Naive thymus-derived CD8-positive, alpha-beta T cell (primary cell): ENCODE results near the gene ALDH2. TPM values are rescaled to one million over a fixed set of nuclear protein-coding genes. Genes with fewer than 3 reads are reported as not detected.
"Not testable (repeated sequence)": the region's sequence is repeated elsewhere in the genome, so short reads cannot be mapped to it uniquely, and the experiment has no call there.

ENCODE experiments used
- ATAC-seq, 2 donors: fragments of 150-1000 bp; cut with Tn5 transposase in 1 of 2; sonication (Bioruptor Pico), chemical (Tn5 transposase) in 1 of 2; 1 replicate in 1 of 2; 2 replicates in 1 of 2; pipeline ENCODE4 v1.10.0; 2021; ENCODE audit warnings: mild to moderate bottlenecking in 2 of 2, moderate library complexity in 2 of 2
- POLR2A ChIA-PET: fragments of 350-600 bp; sonication (Branson Sonifier 250); formaldehyde crosslinking; loops from one replicate; lab custom pipeline; 2021; ENCODE audit warnings: antibody characterized with exemption; lab: Charles Lee
- DNase-seq, 10 donors: peaks; one replicate each; pipeline versions ENCODE4 v3.0.0 to v3.0.0-alpha.2; 2020 to 2022
- H3K27ac Mint-ChIP-seq, 10 donors: one replicate each; pipeline ENCODE4 v1.8.0; 2020 to 2022; ENCODE audit warnings: mild to moderate bottlenecking in 10 of 10, mixed read lengths in 10 of 10, moderate library complexity in 4 of 10, inconsistent platforms in 1 of 10
- H3K27me3 Mint-ChIP-seq, 5 donors: one replicate each; pipeline ENCODE4 v1.8.0; 2021 to 2022; ENCODE audit warnings: mixed read lengths in 5 of 5
- H3K36me3 Mint-ChIP-seq, 3 donors: one replicate each; pipeline ENCODE4 v1.8.0; 2020 to 2022; ENCODE audit warnings: mixed read lengths in 3 of 3, mild to moderate bottlenecking in 2 of 3, inconsistent platforms in 1 of 3
- H3K4me1 Mint-ChIP-seq, 4 donors: one replicate each; pipeline ENCODE4 v1.8.0; 2021 to 2022; ENCODE audit warnings: mixed read lengths in 4 of 4
- H3K4me3 Mint-ChIP-seq, 10 donors: one replicate each; pipeline ENCODE4 v1.8.0; 2020 to 2022; ENCODE audit warnings: mild to moderate bottlenecking in 10 of 10, mixed read lengths in 10 of 10, moderate library complexity in 6 of 10, inconsistent platforms in 1 of 10
- H3K9me3 Mint-ChIP-seq, 9 donors: one replicate each; pipeline ENCODE4 v1.8.0; 2020 to 2022; ENCODE audit warnings: mixed read lengths in 9 of 9, mild to moderate bottlenecking in 3 of 9, inconsistent platforms in 1 of 9, moderate library complexity in 1 of 9
- polyA plus RNA-seq, 3 donors: library from polyadenylated mRNA; unstranded; fragments of 300-500 nt; fragmentation: Illumina TruSeq; gene quantifications; one replicate each; pipeline ENCODE4 v1.2.3, GENCODE V29; 2021
- total RNA-seq, 8 experiments: library from RNA in 2 of 8; stranded (reverse) in 2 of 8; gene quantifications; one replicate each; pipeline ENCODE4 v1.2.3 and lab custom pipeline; 2021 to 2026

ALDH2 gene
- total and polyA plus RNA-seq, 5 experiments from 2014 or later = 0.73 to 3.9 (median 1.3) TPM

GRCh38 chr12:111803038-111803626, 36.4 kb downstream of the ALDH2 start:
- no peaks in the 10 kb centered on the region for H3K9me3 Mint-ChIP-seq
- no peak overlapping the region for H3K4me3 Mint-ChIP-seq
- DNase-seq (no peak), ATAC-seq (no peak)
- H3K4me1 Mint-ChIP-seq = peaks cover 0 to 2% (median 0%) of the 10 kb centered on the region in 4 donors
- POLR2A ChIA-PET = no interaction called here
- no peaks in the 10 kb centered on the region for H3K27me3 Mint-ChIP-seq
- no peak overlapping the region for H3K27ac Mint-ChIP-seq
- peaks cover 0 to 5% (median 0%) of the 10 kb centered on the region in 3 donors for H3K36me3 Mint-ChIP-seq

DNA sequence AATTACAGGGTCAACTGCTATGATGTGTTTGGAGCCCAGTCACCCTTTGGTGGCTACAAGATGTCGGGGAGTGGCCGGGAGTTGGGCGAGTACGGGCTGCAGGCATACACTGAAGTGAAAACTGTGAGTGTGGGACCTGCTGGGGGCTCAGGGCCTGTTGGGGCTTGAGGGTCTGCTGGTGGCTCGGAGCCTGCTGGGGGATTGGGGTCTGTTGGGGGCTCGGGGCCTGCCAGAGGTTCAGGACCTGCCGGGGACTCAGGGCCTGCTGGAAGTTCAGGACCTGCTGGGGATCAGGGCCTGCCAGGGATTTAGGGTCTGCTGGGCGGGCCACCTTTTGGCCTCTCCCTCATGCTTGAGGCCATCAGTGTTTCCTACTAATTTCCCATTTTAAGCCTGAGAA, 37.1 kb downstream of the ALDH2 start:
- POLR2A ChIA-PET = no interaction called here
- Mint-ChIP-seq H3K4me3 (no peak overlapping the region), H3K27ac (no peak overlapping the region), H3K4me1 (peaks cover 0 to 2% (median 0%) of the 10 kb centered on the region in 4 donors), H3K9me3 (no peaks in the 10 kb centered on the region), H3K36me3 (peaks cover 0 to 5% (median 0%) of the 10 kb centered on the region in 3 donors), H3K27me3 (no peaks in the 10 kb centered on the region)
- DNase-seq = peak in 1 of 10 donors; percentile 42
- no peak for ATAC-seq

DNA sequence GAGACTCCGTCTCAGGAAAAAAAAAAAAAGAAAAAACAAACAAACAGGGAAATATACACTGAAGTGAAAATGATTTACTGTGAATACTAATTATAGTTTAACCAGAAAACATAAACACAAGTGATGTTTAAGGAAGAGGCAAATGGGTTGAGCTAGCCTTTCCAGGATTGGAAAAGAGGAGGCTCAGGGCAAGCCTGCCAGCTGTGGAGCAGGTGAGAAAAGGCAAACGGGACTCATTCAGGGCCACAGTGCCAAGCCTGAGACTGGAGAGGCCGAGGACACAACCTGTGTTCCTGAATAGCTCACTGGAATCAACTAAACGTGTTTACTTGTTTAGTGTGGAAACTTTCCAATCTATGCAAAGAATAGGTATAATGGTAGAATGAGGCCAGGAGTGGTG, 39.6 kb downstream of the ALDH2 start:
- Mint-ChIP-seq H3K27ac (no peak overlapping the region), H3K4me1 (peaks cover 0 to 2% (median 0%) of the 10 kb centered on the region in 4 donors), H3K4me3 (no peak overlapping the region), H3K36me3 (no peaks in the 10 kb centered on the region), H3K9me3 (no peaks in the 10 kb centered on the region), H3K27me3 (no peaks in the 10 kb centered on the region)
- ATAC-seq = no peak
- DNase-seq = no peak
- POLR2A ChIA-PET = no interaction called here

GRCh38 chr12:111807232-111807631, 40.5 kb downstream of the ALDH2 start:
- Mint-ChIP-seq H3K4me1 (peaks cover 0 to 2% (median 0%) of the 10 kb centered on the region in 4 donors), H3K4me3 (no peak overlapping the region), H3K36me3 (no peaks in the 10 kb centered on the region), H3K27me3 (no peaks in the 10 kb centered on the region), H3K9me3 (no peaks in the 10 kb centered on the region), H3K27ac (no peak overlapping the region)
- ATAC-seq = no peak
- POLR2A ChIA-PET = no interaction called here
- no peak for DNase-seq

- ATAC-seq (peak; percentile 94 to 99), DNase-seq (peak; percentile 32 to 78 (median 56))
- POLR2A ChIA-PET = interaction anchor here (1.6 kb wide), 1 partner anchor 28 kb away, joined by 10 read pairs; the partner anchor contains the start of gene MAPKAPK5
- Mint-ChIP-seq H3K27me3 (peaks cover 0 to 5% (median 3%) of the 10 kb centered on the region in 5 donors), H3K4me1 (peaks cover 7 to 9% (median 9%) of the 10 kb centered on the region in 4 donors), H3K27ac (peak overlapping the region in 3 of 10 donors; percentile 36 to 68 (median 47)), H3K4me3 (peak overlapping the region in 4 of 10 donors; percentile 1 to 36 (median 24)), H3K36me3 (no peaks in the 10 kb centered on the region), H3K9me3 (no peaks in the 10 kb centered on the region)
These were observed 46.4 kb downstream of the ALDH2 start for GRCh38 chr12:111812881-111813741.

DNA sequence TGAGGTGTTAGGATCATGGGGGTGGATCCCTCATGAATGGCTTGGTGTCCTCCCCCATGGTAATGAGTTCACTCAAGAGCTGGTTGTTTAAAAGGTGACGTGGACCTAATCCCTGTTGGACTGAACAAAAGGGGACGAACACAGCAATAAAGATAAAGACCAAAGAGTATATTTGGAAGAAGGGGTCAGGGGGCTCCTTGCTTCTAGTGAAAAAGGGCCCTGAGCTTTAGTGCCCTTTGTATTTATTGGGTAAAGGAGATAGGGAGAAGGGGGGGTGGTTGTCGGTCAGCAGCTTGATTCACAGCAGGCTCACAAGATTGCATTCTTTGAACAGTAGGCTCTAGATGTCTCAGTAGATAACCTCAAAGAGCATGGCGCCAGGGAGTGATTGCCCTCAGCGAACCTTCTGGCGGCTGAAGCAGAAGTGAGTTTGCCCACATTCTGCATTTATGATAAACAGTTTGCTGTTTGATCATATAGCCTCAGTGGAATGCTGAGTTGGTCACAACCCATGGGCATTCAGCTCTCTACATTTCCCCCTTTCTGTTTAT, 49.4 kb downstream of the ALDH2 start:
- Mint-ChIP-seq H3K36me3 (peaks cover 0 to 3% (median 0%) of the 10 kb centered on the region in 3 donors), H3K4me1 (peaks cover 7 to 9% (median 9%) of the 10 kb centered on the region in 4 donors), H3K4me3 (no peak overlapping the region), H3K27me3 (peaks cover 0 to 8% (median 5%) of the 10 kb centered on the region in 5 donors), H3K27ac (no peak overlapping the region), H3K9me3 (peaks cover 0 to 3% (median 0%) of the 10 kb centered on the region in 9 donors)
- DNase-seq (no peak), ATAC-seq (no peak)
- POLR2A ChIA-PET = no interaction called here

DNA sequence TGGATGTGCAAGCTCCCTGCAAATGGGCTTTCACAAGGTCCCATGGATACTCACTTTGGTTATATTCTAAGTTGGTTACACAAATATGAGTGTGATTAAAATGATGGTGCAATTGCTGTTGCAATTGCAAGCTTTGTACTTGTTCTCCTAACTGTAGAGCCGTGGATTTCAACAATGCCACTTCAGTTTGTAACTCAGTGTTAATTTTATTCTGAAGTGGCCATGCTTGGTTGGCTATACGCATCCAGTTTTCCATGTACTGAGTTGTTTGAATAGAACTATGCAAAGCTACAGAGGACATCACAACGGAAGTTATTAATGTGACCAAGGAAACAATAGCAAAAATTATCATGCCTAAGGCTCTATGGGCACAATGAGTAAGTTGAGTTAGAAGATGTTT, 50.2 kb downstream of the ALDH2 start:
- H3K4me3 Mint-ChIP-seq, H3K36me3 Mint-ChIP-seq, H3K9me3 Mint-ChIP-seq, H3K27me3 Mint-ChIP-seq, ATAC-seq, H3K27ac Mint-ChIP-seq, H3K4me1 Mint-ChIP-seq, POLR2A ChIA-PET, DNase-seq: not testable (repeated sequence)

DNA sequence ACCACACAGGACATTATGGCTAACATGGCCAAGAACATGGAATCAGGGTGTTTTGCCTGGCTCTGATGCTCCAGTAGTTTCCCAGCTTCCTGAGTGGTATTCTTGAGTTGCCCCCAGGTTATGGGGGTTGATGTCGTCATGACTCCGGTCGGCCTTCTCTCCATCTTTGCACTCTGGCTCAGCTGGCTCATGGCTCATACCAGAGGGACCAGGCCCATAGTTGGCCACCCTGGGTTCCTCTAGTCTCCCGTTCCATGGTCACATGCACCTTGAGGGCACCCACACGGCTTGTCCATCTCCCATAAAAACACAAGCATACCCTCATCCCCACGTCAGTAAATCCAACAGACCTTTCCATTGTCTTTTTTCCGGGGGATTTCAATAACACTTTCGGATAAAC, 51.6 kb downstream of the ALDH2 start:
- H3K9me3 Mint-ChIP-seq = peaks cover 0 to 5% (median 0%) of the 10 kb centered on the region in 9 donors
- no peak overlapping the region for H3K27ac Mint-ChIP-seq
- H3K27me3 Mint-ChIP-seq = peaks cover 0 to 7% (median 4%) of the 10 kb centered on the region in 5 donors
- ATAC-seq (no peak), DNase-seq (no peak)
- POLR2A ChIA-PET = no interaction called here
- H3K4me3 Mint-ChIP-seq = no peak overlapping the region
- H3K36me3 Mint-ChIP-seq = peaks cover 0 to 3% (median 0%) of the 10 kb centered on the region in 3 donors
- H3K4me1 Mint-ChIP-seq = peaks cover 2 to 3% (median 2%) of the 10 kb centered on the region in 4 donors

- ATAC-seq (no peak), DNase-seq (no peak)
- H3K27me3 Mint-ChIP-seq = peaks cover 0 to 8% (median 4%) of the 10 kb centered on the region in 5 donors
- H3K36me3 Mint-ChIP-seq = peaks cover 0 to 3% (median 0%) of the 10 kb centered on the region in 3 donors
- no peak overlapping the region for H3K4me3 Mint-ChIP-seq
- H3K9me3 Mint-ChIP-seq = peaks cover 0 to 5% (median 0%) of the 10 kb centered on the region in 9 donors
- no peaks in the 10 kb centered on the region for H3K4me1 Mint-ChIP-seq
- no peak overlapping the region for H3K27ac Mint-ChIP-seq
- POLR2A ChIA-PET = no interaction called here
These were observed 52.7 kb downstream of the ALDH2 start for GRCh38 chr12:111819191-111820158.

GRCh38 chr12:111820828-111821227, 54.1 kb downstream of the ALDH2 start:
- ATAC-seq, H3K27me3 Mint-ChIP-seq, DNase-seq, H3K36me3 Mint-ChIP-seq, H3K4me3 Mint-ChIP-seq, H3K27ac Mint-ChIP-seq, POLR2A ChIA-PET, H3K4me1 Mint-ChIP-seq, H3K9me3 Mint-ChIP-seq: not testable (repeated sequence)

DNA sequence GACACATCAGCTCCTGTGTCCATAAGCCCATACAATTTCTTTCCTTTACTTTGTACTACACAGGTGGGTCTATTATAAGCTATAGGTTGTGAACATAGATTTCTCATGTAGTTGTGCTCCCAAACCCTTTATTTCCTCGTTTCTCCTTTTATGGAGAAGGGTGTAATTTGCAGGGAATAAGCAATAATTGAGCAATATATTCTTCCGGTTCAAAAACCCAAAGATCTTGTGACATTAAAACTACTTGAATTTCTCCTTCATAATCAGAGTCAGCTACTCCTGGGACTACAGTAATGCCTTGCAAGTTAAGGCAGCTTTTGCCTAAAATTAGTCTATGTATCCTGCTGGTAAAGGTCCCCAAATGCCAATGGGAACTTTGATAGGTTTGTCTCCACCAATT, 56.2 kb downstream of the ALDH2 start:
- peaks cover 0 to 5% (median 0%) of the 10 kb centered on the region in 9 donors for H3K9me3 Mint-ChIP-seq
- POLR2A ChIA-PET = interaction anchor here (1.1 kb wide), 1 partner anchor 19 kb away, joined by 4 read pairs; the partner anchor contains the start of gene MAPKAPK5
- H3K27me3 Mint-ChIP-seq = peaks cover 0 to 8% (median 2%) of the 10 kb centered on the region in 5 donors
- ATAC-seq (no peak), DNase-seq (no peak)
- no peak overlapping the region for H3K4me3 Mint-ChIP-seq
- no peaks in the 10 kb centered on the region for H3K4me1 Mint-ChIP-seq
- peaks cover 0 to 3% (median 0%) of the 10 kb centered on the region in 3 donors for H3K36me3 Mint-ChIP-seq
- no peak overlapping the region for H3K27ac Mint-ChIP-seq

- no peak for ATAC-seq
These were observed 57.2 kb downstream of the ALDH2 start for GRCh38 chr12:111823891-111824290.

More at GRCh38 chr12:111823891-111824290, 57.2 kb downstream of the ALDH2 start:
- no peak overlapping the region for H3K4me3 Mint-ChIP-seq
- DNase-seq = no peak
- H3K27me3 Mint-ChIP-seq = peaks cover 0 to 6% (median 1%) of the 10 kb centered on the region in 5 donors
- peaks cover 0 to 5% (median 0%) of the 10 kb centered on the region in 9 donors for H3K9me3 Mint-ChIP-seq
- POLR2A ChIA-PET = no interaction called here
- no peaks in the 10 kb centered on the region for H3K4me1 Mint-ChIP-seq
- H3K36me3 Mint-ChIP-seq = peaks cover 0 to 3% (median 0%) of the 10 kb centered on the region in 3 donors
- H3K27ac Mint-ChIP-seq = no peak overlapping the region
